ENCODE results near the gene BRD1. TPM values are rescaled to one million over a fixed set of nuclear protein-coding genes. Genes with fewer than 3 reads are reported as not detected.

BRD1 gene
- total RNA-seq, 1 experiment from 2014 or later: 51.2 TPM

GRCh38 chr22:49847751-49848689, 20.3 kb upstream of the BRD1 start:
- peaks cover 3% of the 10 kb centered on the region for H3K4me1 ChIP-seq (ENCODE audit: insufficient read depth, low read length, poor library complexity, severe bottlenecking)
- intact Hi-C loops (cut with micrococcal nuclease; ENCODE audit: unreplicated experiment): no loop called here

GRCh38 chr22:49845666-49846459, 18.2 kb upstream of the BRD1 start:
- no peaks in the 10 kb centered on the region for H3K9me3 ChIP-seq (ENCODE audit: low read depth, low read length, poor library complexity, severe bottlenecking)
- no peak overlapping the region for H3K27ac ChIP-seq (ENCODE audit: low read depth, low read length, poor library complexity, severe bottlenecking)
- no TSS peak for BruUV-seq (replicated peaks)
- ChIA-PET POLR2A (ENCODE audit: low non-redundant PET) (interaction anchor here (0.6 kb wide), 1 partner anchor 163 kb away, joined by 8 read pairs; no protein-coding TSS in a partner anchor), CTCF (no interaction called here)
- no peak for DNase-seq (ENCODE audit: low spot score)
- TF ChIP-seq, protein P1, sequence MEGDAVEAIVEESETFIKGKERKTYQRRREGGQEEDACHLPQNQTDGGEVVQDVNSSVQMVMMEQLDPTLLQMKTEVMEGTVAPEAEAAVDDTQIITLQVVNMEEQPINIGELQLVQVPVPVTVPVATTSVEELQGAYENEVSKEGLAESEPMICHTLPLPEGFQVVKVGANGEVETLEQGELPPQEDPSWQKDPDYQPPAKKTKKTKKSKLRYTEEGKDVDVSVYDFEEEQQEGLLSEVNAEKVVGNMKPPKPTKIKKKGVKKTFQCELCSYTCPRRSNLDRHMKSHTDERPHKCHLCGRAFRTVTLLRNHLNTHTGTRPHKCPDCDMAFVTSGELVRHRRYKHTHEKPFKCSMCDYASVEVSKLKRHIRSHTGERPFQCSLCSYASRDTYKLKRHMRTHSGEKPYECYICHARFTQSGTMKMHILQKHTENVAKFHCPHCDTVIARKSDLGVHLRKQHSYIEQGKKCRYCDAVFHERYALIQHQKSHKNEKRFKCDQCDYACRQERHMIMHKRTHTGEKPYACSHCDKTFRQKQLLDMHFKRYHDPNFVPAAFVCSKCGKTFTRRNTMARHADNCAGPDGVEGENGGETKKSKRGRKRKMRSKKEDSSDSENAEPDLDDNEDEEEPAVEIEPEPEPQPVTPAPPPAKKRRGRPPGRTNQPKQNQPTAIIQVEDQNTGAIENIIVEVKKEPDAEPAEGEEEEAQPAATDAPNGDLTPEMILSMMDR (conservative IDR thresholded peaks at IDR 0.05; ENCODE audit: low read depth, low read length): no peak
- no peak for TF ChIP-seq EZH2 (IDR thresholded peaks at IDR 0.05; ENCODE audit: borderline replicate concordance, low read depth, low read length, poor library complexity, severe bottlenecking)
- no peak overlapping the region for H3K4me3 ChIP-seq (ENCODE audit: low read depth, low read length, poor library complexity, severe bottlenecking)
- H3K36me3 ChIP-seq (ENCODE audit: insufficient read depth, low read length, poor library complexity, severe bottlenecking): no peaks in the 10 kb centered on the region
- peaks cover 56% of the 10 kb centered on the region for H3K27me3 ChIP-seq (replicated peaks; ENCODE audit: insufficient read depth, low read depth, low read length, poor library complexity)
- intact Hi-C loops (cut with micrococcal nuclease; ENCODE audit: unreplicated experiment): no loop called here
- no peaks in the 10 kb centered on the region for H3K4me1 ChIP-seq (ENCODE audit: insufficient read depth, low read length, poor library complexity, severe bottlenecking)

More at GRCh38 chr22:49847751-49848689, 20.3 kb upstream of the BRD1 start:
- ChIA-PET POLR2A (ENCODE audit: low non-redundant PET) (no interaction called here), CTCF (no interaction called here)
- peaks cover 57% of the 10 kb centered on the region for H3K27me3 ChIP-seq (replicated peaks; ENCODE audit: insufficient read depth, low read depth, low read length, poor library complexity)
- TF ChIP-seq EZH2 (IDR thresholded peaks at IDR 0.05; ENCODE audit: borderline replicate concordance, low read depth, low read length, poor library complexity, severe bottlenecking): no peak
- TF ChIP-seq, protein P1 (conservative IDR thresholded peaks at IDR 0.05; ENCODE audit: low read depth, low read length): no peak
- no peak for DNase-seq (ENCODE audit: low spot score)
- peak overlapping the region; percentile 37 for H3K4me3 ChIP-seq (ENCODE audit: low read depth, low read length, poor library complexity, severe bottlenecking)
- H3K27ac ChIP-seq (ENCODE audit: low read depth, low read length, poor library complexity, severe bottlenecking): no peak overlapping the region
- BruUV-seq (replicated peaks): no TSS peak
- no peaks in the 10 kb centered on the region for H3K36me3 ChIP-seq (ENCODE audit: insufficient read depth, low read length, poor library complexity, severe bottlenecking)
- no peaks in the 10 kb centered on the region for H3K9me3 ChIP-seq (ENCODE audit: low read depth, low read length, poor library complexity, severe bottlenecking)

GRCh38 chr22:49845241-49845640, 17.6 kb upstream of the BRD1 start:
- no peaks in the 10 kb centered on the region for H3K9me3 ChIP-seq (ENCODE audit: low read depth, low read length, poor library complexity, severe bottlenecking)
- CTCF ChIA-PET: no interaction called here
- BruUV-seq (replicated peaks): no TSS peak

More at GRCh38 chr22:49845241-49845640, 17.6 kb upstream of the BRD1 start:
- intact Hi-C loops (cut with micrococcal nuclease; ENCODE audit: unreplicated experiment): no loop called here
- DNase-seq (ENCODE audit: low spot score): no peak
- Histone ChIP-seq H3K4me3 (ENCODE audit: low read depth, low read length, poor library complexity, severe bottlenecking) (no peak overlapping the region), H3K27ac (ENCODE audit: low read depth, low read length, poor library complexity, severe bottlenecking) (no peak overlapping the region), H3K4me1 (ENCODE audit: insufficient read depth, low read length, poor library complexity, severe bottlenecking) (no peaks in the 10 kb centered on the region), H3K27me3 (replicated peaks; ENCODE audit: insufficient read depth, low read depth, low read length, poor library complexity) (peaks cover 49% of the 10 kb centered on the region), H3K36me3 (ENCODE audit: insufficient read depth, low read length, poor library complexity, severe bottlenecking) (no peaks in the 10 kb centered on the region)
- POLR2A ChIA-PET (ENCODE audit: low non-redundant PET): no interaction called here
- TF ChIP-seq, protein P1 (conservative IDR thresholded peaks at IDR 0.05; ENCODE audit: low read depth, low read length): no peak
- TF ChIP-seq EZH2 (IDR thresholded peaks at IDR 0.05; ENCODE audit: borderline replicate concordance, low read depth, low read length, poor library complexity, severe bottlenecking): no peak

Data from A673 (cell line).